ENCODE measurements around the gene PBLD.
A peak's percentile ranks its signal among the peaks of the same experiment; 100 is the strongest.
"Not testable (repeated sequence)": the region's sequence is repeated elsewhere in the genome, so short reads cannot be mapped to it uniquely, and the experiment has no call there.

Gene PBLD

DNA sequence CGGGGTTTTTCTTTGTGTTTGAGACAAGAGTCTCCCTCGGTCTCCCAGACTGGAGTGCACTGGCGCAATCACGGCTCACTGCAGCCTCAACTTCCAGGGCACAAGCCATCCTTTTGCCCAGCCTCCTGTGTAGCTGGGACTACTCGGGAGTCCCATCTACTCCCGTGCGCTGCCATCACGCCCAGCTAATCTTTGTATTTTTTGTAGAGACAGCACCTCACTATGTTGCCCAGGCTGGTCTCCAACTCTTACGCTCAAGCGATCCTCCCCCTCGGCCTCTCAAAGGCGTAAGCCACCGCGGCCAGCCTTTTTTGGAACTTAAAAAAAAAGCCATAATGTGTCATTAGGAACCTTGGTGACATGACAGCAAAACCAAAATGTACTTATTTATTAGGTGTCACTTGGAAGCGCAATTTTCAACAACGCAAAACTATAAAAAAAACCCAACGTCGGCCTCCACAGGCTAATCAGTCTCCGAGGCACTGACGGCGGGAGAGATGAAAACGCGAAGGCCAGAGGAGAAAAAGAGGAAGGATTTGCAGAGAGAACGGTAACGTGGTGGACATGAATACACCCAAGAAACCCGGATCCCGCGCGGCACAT is 1.8 kb downstream of the PBLD start:
- no peak for DNase-seq

- no peak for DNase-seq
These were observed 3.2 kb downstream of the PBLD start for GRCh38 chr10:68329506-68329861.

GRCh38 chr10:68327889-68328786 is 4.6 kb downstream of the PBLD start:
- DNase-seq: peak in 1 of 2 experiments; percentile 32

GRCh38 chr10:68324396-68324795 is 8.3 kb downstream of the PBLD start:
- DNase-seq: not testable (repeated sequence)

DNA sequence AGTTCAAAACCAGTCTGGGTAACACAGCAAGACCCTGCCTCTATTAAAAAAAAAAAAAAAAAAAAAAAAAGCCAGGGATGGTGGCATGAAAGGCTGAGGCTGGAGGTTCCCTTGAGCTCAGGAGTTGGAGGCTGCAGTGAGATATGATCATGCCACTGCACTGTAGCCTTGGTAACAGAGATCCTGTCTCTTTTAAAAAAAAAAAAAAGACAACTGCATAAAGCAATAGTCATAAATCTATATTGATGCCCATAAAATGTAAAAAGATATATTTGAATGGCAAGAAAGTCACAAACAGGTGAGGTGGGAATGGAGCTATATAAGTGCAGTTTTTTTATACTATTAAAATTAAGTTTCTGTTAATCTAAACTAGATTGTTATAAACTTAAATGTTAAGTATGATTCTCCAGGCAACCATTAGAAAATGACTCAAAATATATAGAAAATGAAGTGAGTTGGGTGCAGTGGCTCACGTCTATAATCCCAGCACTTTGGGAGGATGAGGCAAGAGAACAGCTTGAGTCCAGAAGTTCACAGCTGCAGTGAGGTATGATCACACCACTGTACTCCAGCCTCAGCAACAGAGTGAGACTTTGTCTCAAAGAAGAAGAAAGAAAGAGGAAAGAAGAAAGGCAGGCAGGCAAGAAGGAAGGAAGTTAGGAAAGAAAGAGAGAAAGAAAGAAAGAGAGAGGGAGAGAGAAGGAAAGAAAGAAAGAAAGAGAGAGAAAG is 14.2 kb downstream of the PBLD start:
- DNase-seq: no peak

- no peak for DNase-seq
These were observed 17.1 kb downstream of the PBLD start for GRCh38 chr10:68315582-68315981.

DNA sequence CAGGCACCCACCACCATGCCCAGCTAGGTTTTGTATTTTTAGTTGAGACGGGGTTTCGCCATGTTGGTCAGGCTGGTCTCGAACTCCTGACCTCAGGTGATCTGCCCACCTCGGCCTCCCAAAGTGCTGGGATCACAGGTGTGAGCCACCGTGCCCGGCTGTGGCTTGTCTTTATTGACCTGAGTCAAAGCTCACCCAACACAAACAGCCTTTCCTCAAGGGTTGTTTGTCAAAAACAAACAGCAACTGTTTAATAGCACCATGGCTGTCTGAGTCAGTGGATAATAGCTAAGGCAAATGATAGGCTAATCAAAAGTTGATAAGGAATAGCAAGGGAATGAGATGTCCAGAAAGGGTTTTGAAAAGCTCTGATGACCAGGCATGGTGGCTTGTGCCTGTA is 17.8 kb downstream of the PBLD start:
- DNase-seq: not testable (repeated sequence)

GRCh38 chr10:68310531-68310930 is 22.2 kb downstream of the PBLD start:
- DNase-seq: no peak

DNA sequence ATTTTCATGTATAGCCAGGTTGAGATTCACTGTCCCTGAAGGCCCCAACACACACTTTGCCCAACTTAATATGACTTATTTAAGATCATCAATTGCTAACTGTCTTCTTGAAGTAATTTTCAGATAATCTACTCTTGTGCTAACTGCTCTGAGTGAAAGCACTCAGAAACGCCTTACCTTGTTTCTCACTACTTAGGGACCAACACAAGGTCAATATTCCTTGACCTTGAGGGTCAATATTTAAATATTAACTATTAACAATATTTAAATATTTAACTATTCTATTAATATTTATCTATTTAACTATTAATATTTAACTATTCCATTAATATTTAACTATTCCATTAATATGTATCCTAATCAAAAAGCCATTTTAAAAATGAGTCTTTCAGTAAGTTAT is 26.9 kb downstream of the PBLD start:
- no peak for DNase-seq

DNA sequence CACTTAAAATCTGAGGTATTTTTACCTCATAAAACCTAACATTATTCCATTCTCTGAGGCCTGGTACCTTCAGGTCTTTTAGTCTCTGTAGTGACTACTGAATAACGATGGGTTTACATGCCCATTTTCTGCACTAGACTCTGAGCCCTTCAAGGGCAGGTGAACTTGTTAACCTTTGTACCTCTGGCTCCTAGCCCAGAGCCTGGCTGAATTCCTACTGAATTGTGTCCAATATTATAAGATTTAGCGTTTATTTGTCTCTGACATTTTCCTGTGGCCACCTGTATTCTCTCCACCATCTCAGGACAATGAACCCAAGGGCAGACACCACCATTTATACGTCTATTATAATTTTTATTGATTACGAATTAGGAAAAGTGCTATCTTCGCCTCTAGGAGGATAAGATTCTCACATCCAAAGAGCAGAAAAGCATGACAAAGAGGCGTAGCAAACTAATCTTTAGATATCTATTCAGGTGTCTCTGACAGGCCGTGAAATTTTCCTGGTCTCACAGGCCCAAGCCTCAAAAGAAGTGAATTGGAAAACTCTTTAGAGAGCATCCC is 28.8 kb downstream of the PBLD start:
- DNase-seq: no peak

- no peak for DNase-seq
These were observed 29.9 kb downstream of the PBLD start for GRCh38 chr10:68302871-68303270.

- no peak for DNase-seq
These were observed 30.3 kb downstream of the PBLD start for GRCh38 chr10:68302503-68302823.

- peak in 1 of 2 experiments; percentile 46 for DNase-seq
These were observed 30.8 kb downstream of the PBLD start for GRCh38 chr10:68301790-68302502.

- no peak for DNase-seq
These were observed 31.4 kb downstream of the PBLD start for GRCh38 chr10:68301301-68301700.

- no peak for DNase-seq
These were observed 35.7 kb downstream of the PBLD start for GRCh38 chr10:68296843-68297663.

GRCh38 chr10:68290736-68291135 is 42.0 kb downstream of the PBLD start:
- DNase-seq: no peak

GRCh38 chr10:68288717-68289116 is 44.0 kb downstream of the PBLD start:
- DNase-seq: no peak

DNA sequence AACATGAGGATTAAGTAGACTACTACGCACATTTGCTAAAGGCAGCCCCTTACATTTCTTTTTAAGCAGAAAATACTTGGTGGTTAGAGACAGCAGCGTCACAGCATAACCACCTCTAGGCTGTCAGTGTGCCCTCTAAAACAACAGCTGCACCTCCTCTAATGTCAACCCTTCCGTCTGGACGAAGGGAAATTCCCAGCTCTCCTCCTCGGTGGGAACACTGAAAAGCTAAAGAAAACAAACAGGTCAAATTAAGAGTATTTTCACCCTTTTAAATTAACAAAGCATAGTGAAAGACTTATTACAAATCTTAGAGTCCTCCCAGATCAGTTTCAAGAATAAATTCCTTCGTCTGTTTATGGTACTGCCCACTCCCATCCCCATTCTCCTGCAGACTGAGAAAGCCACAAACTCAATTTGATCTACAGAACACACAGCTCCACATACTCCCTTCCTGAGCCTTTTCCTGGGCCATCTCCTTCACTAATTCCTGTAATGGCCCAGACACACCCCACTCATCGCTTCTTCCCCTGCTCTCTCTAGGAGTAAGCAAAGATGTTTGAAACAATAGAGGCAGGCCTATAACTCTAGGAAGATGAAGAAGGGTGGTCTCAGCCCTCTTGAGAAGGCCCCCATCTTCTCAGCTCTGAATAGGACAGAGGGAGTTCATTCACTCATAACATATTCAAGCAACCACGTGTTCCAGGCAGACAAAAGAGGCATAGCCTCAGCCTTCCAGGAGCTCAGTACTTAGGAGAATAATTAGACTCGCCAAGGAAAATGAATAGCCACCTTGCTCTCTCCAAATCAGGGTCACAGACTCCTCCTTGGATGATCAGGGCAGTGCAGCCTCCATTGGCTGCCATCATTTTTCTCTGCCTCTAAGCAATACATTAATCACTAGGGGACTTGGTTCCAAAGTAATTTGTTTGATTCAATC is 48.4 kb downstream of the PBLD start:
- no peak for DNase-seq

- no peak for DNase-seq
These were observed 52.0 kb downstream of the PBLD start for GRCh38 chr10:68280758-68281157.

DNA sequence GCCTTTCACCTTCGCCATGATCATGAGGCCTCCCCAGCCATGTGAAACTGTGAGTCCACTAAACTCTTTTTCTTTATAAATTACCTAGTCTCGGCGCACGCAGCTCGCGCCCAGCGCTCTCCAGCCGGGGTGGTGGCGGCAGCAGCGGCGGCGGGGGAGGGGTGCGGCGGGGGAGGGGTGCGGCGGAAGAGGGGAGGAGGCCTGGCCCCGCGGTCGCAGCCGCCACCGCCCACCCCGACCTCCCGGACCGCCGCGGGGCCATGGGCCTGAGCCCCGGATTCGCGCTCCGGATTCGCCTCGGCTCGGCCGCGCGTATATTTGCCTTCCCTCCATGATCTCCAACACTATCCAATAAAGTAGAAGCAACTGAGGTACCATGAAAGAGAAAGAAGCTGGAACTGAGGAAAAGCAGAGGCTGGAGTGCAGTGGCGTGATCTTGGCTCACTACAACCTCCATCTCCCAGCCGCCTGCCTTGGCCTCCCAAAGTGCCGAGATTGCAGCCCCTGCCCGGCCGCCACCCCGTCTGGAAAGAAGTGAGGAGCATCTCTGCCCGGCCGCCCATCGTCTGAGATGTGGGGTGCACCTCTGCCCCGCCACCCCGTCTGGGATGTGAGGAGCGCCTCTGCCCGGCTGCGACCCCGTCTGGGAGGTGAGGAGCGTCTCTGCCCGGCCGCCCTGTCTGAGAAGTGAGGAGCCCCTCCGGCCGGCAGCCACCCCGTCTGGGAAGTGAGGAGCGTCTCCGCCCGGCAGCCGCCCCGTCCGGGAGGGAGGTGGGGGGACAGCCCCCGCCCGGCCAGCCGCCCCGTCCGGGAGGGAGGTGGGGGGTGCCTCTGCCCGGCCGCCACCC is 53.6 kb downstream of the PBLD start:
- not testable (repeated sequence) for DNase-seq

Measured in NCI-H524 (cell line).